Measurements from ENCODE around the gene COL20A1. TPM values are rescaled to one million over a fixed set of nuclear protein-coding genes. Genes with fewer than 3 reads are reported as not detected.
"Not testable (repeated sequence)": the region's sequence is repeated elsewhere in the genome, so short reads cannot be mapped to it uniquely, and the experiment has no call there.

Gene COL20A1
- total RNA-seq, 6 experiments from 2014 or later: 0.02 TPM; not detected in 5

GRCh38 chr20:63379296-63379695 lies 86.3 kb downstream of the COL20A1 start:
- H3K27me3 Mint-ChIP-seq (ENCODE audit: insufficient read depth): peaks cover 7% of the 10 kb centered on the region
- TF ChIP-seq CTCF (IDR thresholded peaks at IDR 0.05): no peak

DNA sequence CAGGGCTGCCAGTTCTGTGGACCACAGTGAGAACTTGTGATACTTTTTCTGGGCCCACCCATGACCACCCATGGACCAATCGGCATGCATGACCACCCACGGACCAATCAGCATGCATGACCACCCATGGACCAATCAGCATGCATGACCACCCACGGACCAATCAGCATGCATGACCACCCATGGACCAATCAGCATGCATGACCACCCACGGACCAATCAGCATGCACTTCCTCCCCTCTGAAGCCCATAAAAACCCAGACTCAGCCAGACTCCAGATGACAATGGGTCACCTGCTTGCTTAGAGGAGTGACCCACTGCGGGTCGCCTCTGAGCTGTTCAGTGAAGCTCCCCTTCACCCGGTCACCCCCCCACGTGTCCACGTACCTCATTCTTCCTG lies 86.9 kb downstream of the COL20A1 start:
- DNase-seq: peak; percentile 0
- not testable (repeated sequence) for H3K9me3 Mint-ChIP-seq; H3K4me3 Mint-ChIP-seq; H3K4me1 Mint-ChIP-seq (ENCODE audit: low read depth); H3K27ac Mint-ChIP-seq; H3K36me3 Mint-ChIP-seq (ENCODE audit: low read depth)
- H3K27me3 Mint-ChIP-seq (ENCODE audit: insufficient read depth): peaks cover 11% of the 10 kb centered on the region

More at GRCh38 chr20:63379296-63379695, 86.3 kb downstream of the COL20A1 start:
- Mint-ChIP-seq H3K9me3 (no peaks in the 10 kb centered on the region), H3K4me3 (no peak overlapping the region), H3K4me1 (ENCODE audit: low read depth) (no peaks in the 10 kb centered on the region), H3K27ac (no peak overlapping the region), H3K36me3 (ENCODE audit: low read depth) (no peaks in the 10 kb centered on the region)
- DNase-seq: no peak

DNA sequence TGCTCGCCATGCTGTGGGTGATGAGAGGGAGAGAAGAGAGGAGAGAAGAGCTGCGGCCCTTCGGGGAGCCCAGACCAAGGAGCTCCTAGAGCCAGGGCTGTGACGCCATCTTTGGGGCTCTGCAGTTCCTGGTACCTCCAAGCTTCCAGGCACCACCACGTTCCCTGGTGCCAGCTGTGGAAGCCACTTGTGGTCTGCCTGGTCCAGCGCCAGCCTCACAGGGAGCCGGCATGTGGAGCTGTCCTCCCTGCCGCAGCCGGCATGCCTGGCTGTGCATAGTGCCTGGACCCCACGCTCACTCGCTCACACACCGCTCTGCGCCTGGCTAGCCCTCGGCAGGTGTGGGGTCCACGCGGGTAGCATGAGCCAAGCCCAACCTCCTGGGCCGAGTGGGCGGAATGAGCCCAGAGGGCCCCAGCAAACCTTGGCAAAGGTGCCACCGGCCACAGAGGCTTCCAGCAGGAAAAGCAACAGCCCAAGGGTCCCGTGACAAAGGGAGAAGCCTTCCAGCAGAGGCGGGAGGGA lies 87.4 kb downstream of the COL20A1 start:
- H3K36me3 Mint-ChIP-seq (ENCODE audit: low read depth): peaks cover 3% of the 10 kb centered on the region

DNA sequence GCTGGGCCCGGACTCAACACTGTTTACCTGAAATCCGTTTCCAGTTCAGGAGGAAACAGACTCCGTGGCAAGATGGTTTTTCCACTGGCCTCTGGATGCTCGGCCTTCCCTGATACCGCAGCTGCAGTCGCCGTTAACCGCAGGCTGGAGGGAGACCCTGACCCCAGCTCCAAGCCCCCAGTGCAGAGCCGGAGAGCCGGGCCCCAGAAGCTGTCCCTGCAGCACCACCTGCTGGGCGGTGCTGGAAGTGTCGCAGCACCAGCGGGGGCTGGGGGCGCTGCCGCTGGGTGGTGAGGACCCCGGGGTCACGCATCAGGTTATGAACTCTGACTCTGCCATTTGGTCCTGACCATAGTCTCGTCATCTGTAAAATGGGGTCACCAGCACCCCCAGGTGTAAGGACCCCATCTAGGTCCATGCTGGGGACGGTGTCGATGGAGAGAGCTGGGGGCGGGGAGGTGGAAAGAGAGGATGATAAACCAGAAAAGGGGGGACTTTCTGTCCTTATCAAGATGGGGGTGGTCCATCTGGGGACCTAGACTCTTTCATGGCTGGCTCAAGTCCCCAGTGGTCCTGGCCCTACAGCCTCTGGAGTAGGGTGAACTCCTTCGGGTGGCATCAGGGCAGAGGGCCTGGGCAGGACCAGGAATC lies 88.9 kb downstream of the COL20A1 start:
- TF ChIP-seq CTCF (IDR thresholded peaks at IDR 0.05): peak; percentile 95
- DNase-seq: no peak
- peaks cover 19% of the 10 kb centered on the region for H3K27me3 Mint-ChIP-seq (ENCODE audit: insufficient read depth)
- H3K9me3 Mint-ChIP-seq: peaks cover 24% of the 10 kb centered on the region
- H3K27ac Mint-ChIP-seq: no peak overlapping the region
- no peaks in the 10 kb centered on the region for H3K4me1 Mint-ChIP-seq (ENCODE audit: low read depth)
- no peak overlapping the region for H3K4me3 Mint-ChIP-seq
- peaks cover 17% of the 10 kb centered on the region for H3K36me3 Mint-ChIP-seq (ENCODE audit: low read depth)

More for the DNA sequence above, 87.4 kb downstream of the COL20A1 start:
- Mint-ChIP-seq H3K27ac (no peak overlapping the region), H3K4me3 (no peak overlapping the region), H3K9me3 (peaks cover 9% of the 10 kb centered on the region), H3K4me1 (ENCODE audit: low read depth) (no peaks in the 10 kb centered on the region), H3K27me3 (ENCODE audit: insufficient read depth) (peaks cover 16% of the 10 kb centered on the region)
- no peak for DNase-seq
- no peak for TF ChIP-seq CTCF (IDR thresholded peaks at IDR 0.05)

DNA sequence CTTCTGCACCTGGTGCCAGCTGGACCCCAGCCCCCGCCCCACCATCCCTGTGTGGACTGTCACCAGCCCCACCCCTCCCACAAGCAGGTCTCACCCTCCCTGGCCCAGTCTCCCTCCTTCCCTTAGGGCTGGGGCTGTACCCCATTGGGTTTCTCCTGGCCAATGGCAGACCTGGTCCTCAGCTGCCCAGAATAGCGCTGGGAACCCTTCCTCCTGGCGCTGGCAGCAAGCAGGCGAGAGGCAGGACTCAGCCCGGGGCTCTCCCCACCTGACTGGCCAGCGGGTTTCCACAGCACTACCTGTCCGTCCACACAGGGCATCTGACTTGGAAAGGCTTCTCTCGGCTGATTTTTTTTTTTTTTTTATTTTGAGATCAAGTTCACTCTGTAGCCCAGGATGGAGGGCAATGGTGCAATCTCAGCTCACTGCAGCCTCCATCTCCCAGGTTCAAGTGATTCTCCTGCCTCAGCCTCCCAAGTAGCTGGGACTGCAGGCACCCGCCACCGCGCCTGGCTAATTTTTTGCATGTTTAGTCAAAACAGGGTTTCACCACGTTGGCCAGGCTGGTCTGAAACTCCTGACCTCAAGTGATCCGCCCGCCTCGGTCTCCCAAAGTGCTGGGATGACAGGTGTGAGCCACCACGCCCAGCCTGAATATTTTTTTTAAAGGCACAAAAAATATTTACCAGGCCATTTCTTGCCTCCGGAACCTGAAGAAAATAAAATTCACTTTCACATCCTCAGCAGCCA lies 89.7 kb downstream of the COL20A1 start:
- peaks cover 15% of the 10 kb centered on the region for H3K27me3 Mint-ChIP-seq (ENCODE audit: insufficient read depth)

More for the DNA sequence above, 89.7 kb downstream of the COL20A1 start:
- Mint-ChIP-seq H3K4me1 (ENCODE audit: low read depth) (no peaks in the 10 kb centered on the region), H3K36me3 (ENCODE audit: low read depth) (peaks cover 20% of the 10 kb centered on the region), H3K9me3 (peaks cover 31% of the 10 kb centered on the region), H3K27ac (no peak overlapping the region), H3K4me3 (no peak overlapping the region)
- DNase-seq: no peak
- TF ChIP-seq CTCF (IDR thresholded peaks at IDR 0.05): no peak
